HFFc6 (cell line): ENCODE data around the gene SH3GL2. TPM values are rescaled to one million over a fixed set of nuclear protein-coding genes. Genes with fewer than 3 reads are reported as not detected.

Source experiments
- DNase-seq: peaks from one replicate; pipeline ENCODE4 v3.0.0-alpha.2; 2018
- H3K27ac Mint-ChIP-seq: 2 replicates; pipeline ENCODE4 v1.8.0; 2020; ENCODE audit warnings: mild to moderate bottlenecking, mixed read lengths
- H3K27me3 Mint-ChIP-seq: 2 replicates; pipeline ENCODE4 v1.8.0; 2021; ENCODE audit warnings: mild to moderate bottlenecking, moderate library complexity, mixed read lengths; ENCODE audit not compliant: insufficient read depth
- H3K36me3 Mint-ChIP-seq: 2 replicates; pipeline ENCODE4 v1.8.0; 2021; ENCODE audit warnings: low read depth, mixed read lengths
- H3K4me1 Mint-ChIP-seq: 2 replicates; pipeline ENCODE4 v1.8.0; 2020; ENCODE audit warnings: low read depth, mixed read lengths
- H3K4me3 Mint-ChIP-seq: 2 replicates; pipeline ENCODE4 v1.8.0; 2020; ENCODE audit warnings: mild to moderate bottlenecking, moderate library complexity, mixed read lengths
- H3K9me3 Mint-ChIP-seq: 2 replicates; pipeline ENCODE4 v1.8.0; 2020; ENCODE audit warnings: mild to moderate bottlenecking, mixed read lengths
- total RNA-seq, 6 experiments: library from RNA; stranded (reverse); fragmentation: NEBNext Ultra II Directional; extraction: Animal tissue kit (Norgen Biotek cat#: 25700); gene quantifications; 2 replicates in 1 of 6; 3 replicates in 5 of 6; pipeline ENCODE4 v1.2.3, GENCODE V29; 2021
- TF ChIP-seq, protein P1 (sequence below): fragments of 200-600 bp; sonication (generic); IDR thresholded peaks from 2 replicates; pipeline ENCODE4 v1.5.0; 2021; ENCODE audit warnings: antibody characterized with exemption, mild to moderate bottlenecking

SH3GL2 gene
- total RNA-seq, 6 experiments from 2014 or later: not detected

DNA sequence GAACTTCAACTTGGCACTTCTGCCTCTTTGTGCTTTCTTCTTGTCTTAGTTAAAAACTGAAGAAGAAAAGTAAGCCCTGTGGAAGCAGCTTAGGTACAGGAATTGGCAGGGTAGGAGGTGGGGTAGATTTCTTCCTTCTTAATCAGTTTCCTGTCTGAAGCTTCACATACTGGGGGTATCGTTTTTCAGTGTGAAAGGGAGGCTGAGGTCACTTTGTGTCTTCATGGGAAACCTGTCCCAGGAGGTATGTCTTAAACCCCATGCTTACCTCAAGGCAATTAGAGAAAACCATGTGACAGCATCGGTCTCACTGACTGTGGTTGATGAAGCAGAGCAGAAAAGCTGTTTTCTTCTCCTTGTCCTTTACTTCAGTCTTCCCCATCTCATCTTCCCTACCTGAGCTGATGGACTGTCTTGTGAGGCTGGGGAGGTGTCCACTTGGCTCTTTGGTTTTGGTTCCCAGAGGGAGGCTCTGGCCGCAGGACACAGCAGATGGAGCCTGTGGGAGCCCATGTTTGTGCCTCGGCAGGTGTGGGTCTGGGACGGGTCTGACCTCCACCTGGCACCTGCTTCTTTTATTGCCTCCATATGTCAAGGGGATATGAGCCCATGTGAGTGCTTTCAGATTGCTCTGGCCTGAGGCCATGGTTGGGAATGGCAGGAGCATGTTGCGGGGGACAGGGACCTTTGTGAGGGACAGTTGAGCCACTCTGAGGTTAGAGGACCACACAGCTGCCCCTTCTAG, 47.0 kb downstream of the SH3GL2 start:
- no peak for DNase-seq

DNA sequence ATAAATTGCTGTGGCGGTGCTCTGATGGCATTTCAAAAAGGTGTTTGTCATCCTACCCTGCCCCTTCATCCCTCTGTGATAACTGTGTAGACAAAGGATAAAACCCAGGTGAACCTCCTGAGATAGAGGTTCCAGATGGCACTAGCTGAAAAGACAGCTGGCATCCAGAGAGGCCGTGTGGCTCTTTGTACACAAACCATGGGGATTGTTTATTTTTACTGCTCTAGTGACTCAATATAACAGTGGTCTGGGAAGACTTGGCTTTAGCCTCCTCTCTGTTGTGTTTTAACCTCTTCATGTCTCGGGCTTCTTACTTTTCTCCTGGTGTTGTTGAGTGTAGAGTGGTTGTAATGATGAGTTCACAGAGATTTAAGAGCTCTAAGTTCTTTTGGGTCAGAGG, 48.8 kb downstream of the SH3GL2 start:
- TF ChIP-seq, protein P1, sequence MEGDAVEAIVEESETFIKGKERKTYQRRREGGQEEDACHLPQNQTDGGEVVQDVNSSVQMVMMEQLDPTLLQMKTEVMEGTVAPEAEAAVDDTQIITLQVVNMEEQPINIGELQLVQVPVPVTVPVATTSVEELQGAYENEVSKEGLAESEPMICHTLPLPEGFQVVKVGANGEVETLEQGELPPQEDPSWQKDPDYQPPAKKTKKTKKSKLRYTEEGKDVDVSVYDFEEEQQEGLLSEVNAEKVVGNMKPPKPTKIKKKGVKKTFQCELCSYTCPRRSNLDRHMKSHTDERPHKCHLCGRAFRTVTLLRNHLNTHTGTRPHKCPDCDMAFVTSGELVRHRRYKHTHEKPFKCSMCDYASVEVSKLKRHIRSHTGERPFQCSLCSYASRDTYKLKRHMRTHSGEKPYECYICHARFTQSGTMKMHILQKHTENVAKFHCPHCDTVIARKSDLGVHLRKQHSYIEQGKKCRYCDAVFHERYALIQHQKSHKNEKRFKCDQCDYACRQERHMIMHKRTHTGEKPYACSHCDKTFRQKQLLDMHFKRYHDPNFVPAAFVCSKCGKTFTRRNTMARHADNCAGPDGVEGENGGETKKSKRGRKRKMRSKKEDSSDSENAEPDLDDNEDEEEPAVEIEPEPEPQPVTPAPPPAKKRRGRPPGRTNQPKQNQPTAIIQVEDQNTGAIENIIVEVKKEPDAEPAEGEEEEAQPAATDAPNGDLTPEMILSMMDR: no peak
- no peaks in the 10 kb centered on the region for H3K9me3 Mint-ChIP-seq
- peaks cover under 1% of the 10 kb centered on the region for H3K27me3 Mint-ChIP-seq
- DNase-seq: peak; percentile 25
- H3K27ac Mint-ChIP-seq: no peak overlapping the region
- no peaks in the 10 kb centered on the region for H3K36me3 Mint-ChIP-seq
- H3K4me3 Mint-ChIP-seq: no peak overlapping the region
- H3K4me1 Mint-ChIP-seq: peaks cover 47% of the 10 kb centered on the region; the same call in 1 of the 2 replicates

More for the DNA sequence above, 47.0 kb downstream of the SH3GL2 start:
- peaks cover 32% of the 10 kb centered on the region; the same call in 1 of the 2 replicates for H3K4me1 Mint-ChIP-seq
- peaks cover 6% of the 10 kb centered on the region for H3K27me3 Mint-ChIP-seq
- H3K27ac Mint-ChIP-seq: no peak overlapping the region
- H3K4me3 Mint-ChIP-seq: no peak overlapping the region
- no peaks in the 10 kb centered on the region for H3K9me3 Mint-ChIP-seq
- no peaks in the 10 kb centered on the region for H3K36me3 Mint-ChIP-seq
- TF ChIP-seq, protein P1: no peak

DNA sequence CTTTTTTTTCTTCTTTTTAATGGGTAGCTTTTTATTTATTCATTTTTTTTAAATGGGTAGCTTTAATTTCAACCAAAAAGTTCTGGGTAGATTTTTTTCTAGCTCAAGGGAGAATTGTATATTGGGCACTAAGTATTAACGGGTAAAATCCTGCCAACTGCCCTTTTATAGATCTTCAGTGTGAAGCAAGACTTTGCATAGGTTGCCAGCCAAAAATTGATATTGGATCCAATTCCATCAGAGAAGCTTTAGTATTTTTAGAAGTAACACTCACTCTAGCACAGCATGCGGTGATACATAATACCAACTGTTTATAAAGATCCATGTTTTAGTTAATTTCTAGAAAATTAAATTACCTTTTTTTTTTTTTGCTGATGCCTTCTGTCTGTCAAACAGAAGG, 49.8 kb downstream of the SH3GL2 start:
- H3K36me3 Mint-ChIP-seq: no peaks in the 10 kb centered on the region
- H3K4me1 Mint-ChIP-seq: peaks cover 47% of the 10 kb centered on the region; the same call in 1 of the 2 replicates
- no peak for DNase-seq
- no peak overlapping the region for H3K4me3 Mint-ChIP-seq
- no peaks in the 10 kb centered on the region for H3K9me3 Mint-ChIP-seq
- no peaks in the 10 kb centered on the region; the same call in 1 of the 2 replicates for H3K27me3 Mint-ChIP-seq
- TF ChIP-seq, protein P1: no peak
- H3K27ac Mint-ChIP-seq: no peak overlapping the region

DNA sequence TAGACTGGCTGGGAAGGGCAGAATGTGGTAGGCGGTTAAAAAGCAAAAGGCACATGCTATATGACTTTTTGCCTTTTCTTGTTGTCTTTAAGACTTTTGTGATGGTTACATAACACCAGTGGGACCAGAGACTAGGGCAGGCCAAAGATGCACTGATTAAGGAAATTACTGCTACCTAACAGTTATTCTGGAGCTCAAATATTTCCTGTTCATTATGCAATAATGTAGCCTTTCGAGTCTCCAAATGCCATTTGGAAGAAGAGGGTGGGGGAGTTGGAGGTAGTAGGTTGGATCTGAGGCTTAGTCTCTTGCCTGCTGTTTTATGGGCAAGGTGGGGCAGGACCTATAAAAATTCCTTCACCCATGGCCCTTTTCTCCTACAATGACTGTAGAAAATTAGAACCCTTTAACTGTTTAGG, 51.7 kb downstream of the SH3GL2 start:
- Mint-ChIP-seq H3K27me3 (no peaks in the 10 kb centered on the region; the same call in 1 of the 2 replicates), H3K9me3 (no peaks in the 10 kb centered on the region), H3K4me1 (peaks cover 41% of the 10 kb centered on the region; the same call in 1 of the 2 replicates), H3K27ac (peak overlapping the region; percentile 75; the same call in 1 of the 2 replicates), H3K4me3 (no peak overlapping the region), H3K36me3 (no peaks in the 10 kb centered on the region)
- TF ChIP-seq, protein P1: no peak
- DNase-seq: peak; percentile 54

DNA sequence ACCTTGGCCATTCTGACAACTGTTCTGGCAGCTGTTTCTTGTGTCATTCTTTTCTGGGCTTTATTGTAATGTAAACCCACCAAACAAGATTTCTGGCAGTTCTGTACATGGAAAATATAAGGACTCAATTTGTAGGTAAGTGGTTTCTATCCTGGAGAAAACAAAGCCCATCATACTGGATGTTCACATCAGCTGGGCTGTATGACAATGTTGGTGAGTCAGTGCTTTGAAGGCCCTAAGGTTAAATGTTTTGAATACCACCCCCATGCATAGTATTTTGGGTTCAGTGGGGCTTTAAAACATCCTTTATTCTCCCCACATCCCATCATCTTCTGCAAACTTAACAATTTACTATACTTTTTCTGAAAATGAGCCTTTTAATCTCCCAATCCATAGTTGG, 52.5 kb downstream of the SH3GL2 start:
- Mint-ChIP-seq H3K9me3 (no peaks in the 10 kb centered on the region), H3K4me1 (peaks cover 39% of the 10 kb centered on the region; the same call in 1 of the 2 replicates), H3K4me3 (peak overlapping the region; percentile 35; the same call in 1 of the 2 replicates), H3K27ac (peak overlapping the region; percentile 75; the same call in 1 of the 2 replicates), H3K36me3 (no peaks in the 10 kb centered on the region), H3K27me3 (no peaks in the 10 kb centered on the region; the same call in 1 of the 2 replicates)
- peak; percentile 11 for DNase-seq
- TF ChIP-seq, protein P1: no peak
